ENCODE measurements around the gene C17orf58. TPM values are rescaled to one million over a fixed set of nuclear protein-coding genes. Genes with fewer than 3 reads are reported as not detected.
A peak's percentile ranks its signal among the peaks of the same experiment; 100 is the strongest.

C17orf58 gene
- polyA plus RNA-seq, 3 donors, result 2.9 to 6.7 (median 4.0) TPM

GRCh38 chr17:67999291-67999911 is 3.1 kb upstream of the C17orf58 start:
- H3K4me3 Mint-ChIP-seq, result no peak overlapping the region
- WGBS (ENCODE audit: insufficient coverage), result 100% methylated on average over 1 of the region's 3 CpGs
- TF ChIP-seq CTCF (IDR thresholded peaks at IDR 0.05), result no peak
- Histone ChIP-seq H3K9ac (ENCODE audit: insufficient read depth, low read length, poor library complexity, severe bottlenecking) (no peak overlapping the region), H3K27me3 (ENCODE audit: control insufficient read depth in 2 of 2, insufficient read depth in 2 of 2, low read length in 2 of 2) (peaks cover 24 to 36% of the 10 kb centered on the region in 2 donors), H3K4me3 (replicated peaks in 1 of 3; ENCODE audit: low read depth in 2 of 3, low read length in 3 of 3) (no peak overlapping the region), H3K9me3 (replicated peaks in 1 of 2; ENCODE audit: control insufficient read depth in 1 of 2, insufficient read depth in 1 of 2, low read length in 2 of 2) (no peaks in the 10 kb centered on the region), H3K4me2 (replicated peaks; ENCODE audit: extremely low read depth, low read length, poor library complexity, severe bottlenecking) (no peak overlapping the region), H3K4me1 (ENCODE audit: control insufficient read depth in 1 of 2, insufficient read depth in 2 of 2, low read length in 2 of 2) (peaks cover 18 to 23% of the 10 kb centered on the region in 2 donors), H3K27ac (ENCODE audit: low read depth in 1 of 2, low read length in 2 of 2) (no peak overlapping the region), H2AFZ (ENCODE audit: insufficient read depth, low read depth, low read length, poor library complexity, severe bottlenecking) (no peak overlapping the region), H4K20me1 (ENCODE audit: insufficient read depth, low read length) (no peaks in the 10 kb centered on the region), H3K36me3 (replicated peaks in 1 of 2; ENCODE audit: control insufficient read depth in 1 of 2, insufficient read depth in 2 of 2, low read length in 2 of 2) (no peaks in the 10 kb centered on the region), H3K79me2 (ENCODE audit: insufficient read depth, low read length) (no peaks in the 10 kb centered on the region)
- peaks cover 3 to 4% of the 10 kb centered on the region in 2 donors for H3K36me3 Mint-ChIP-seq
- peaks cover 0 to 14% (median 11%) of the 10 kb centered on the region in 7 donors for H3K9me3 Mint-ChIP-seq
- peaks cover 22% of the 10 kb centered on the region for H3K4me1 Mint-ChIP-seq
- peaks cover 37 to 47% (median 45%) of the 10 kb centered on the region in 3 donors for H3K27me3 Mint-ChIP-seq (ENCODE audit: low read depth in 3 of 3)
- H3K27ac Mint-ChIP-seq, result no peak overlapping the region
- no peak for DNase-seq
- intact Hi-C loops (cut with micrococcal nuclease), result loop anchor here in 1 of 2 donors (10.0 kb wide), 1 partner anchor 1695 kb away; the partner anchor contains the start of gene PRKCA

- Mint-ChIP-seq H3K36me3 (peaks cover 3 to 4% of the 10 kb centered on the region in 2 donors), H3K9me3 (peaks cover 0 to 14% (median 11%) of the 10 kb centered on the region in 7 donors), H3K27me3 (ENCODE audit: low read depth in 3 of 3) (peaks cover 37 to 49% (median 45%) of the 10 kb centered on the region in 3 donors), H3K4me3 (no peak overlapping the region), H3K27ac (peak overlapping the region in 1 of 7 donors; percentile 54), H3K4me1 (peaks cover 26% of the 10 kb centered on the region)
- intact Hi-C loops (cut with micrococcal nuclease), result loop anchor here in 1 of 2 donors (10.0 kb wide), 1 partner anchor 1694 kb away; the partner anchor contains the start of gene PRKCA
- Histone ChIP-seq H4K20me1 (ENCODE audit: insufficient read depth, low read length) (no peaks in the 10 kb centered on the region), H3K4me1 (ENCODE audit: control insufficient read depth in 1 of 2, insufficient read depth in 2 of 2, low read length in 2 of 2) (peaks cover 22 to 28% of the 10 kb centered on the region in 2 donors), H3K9me3 (replicated peaks in 1 of 2; ENCODE audit: control insufficient read depth in 1 of 2, insufficient read depth in 1 of 2, low read length in 2 of 2) (no peaks in the 10 kb centered on the region), H3K27me3 (ENCODE audit: control insufficient read depth in 2 of 2, insufficient read depth in 2 of 2, low read length in 2 of 2) (peaks cover 25 to 36% of the 10 kb centered on the region in 2 donors), H3K4me3 (replicated peaks in 1 of 3; ENCODE audit: low read depth in 2 of 3, low read length in 3 of 3) (no peak overlapping the region), H3K4me2 (replicated peaks; ENCODE audit: extremely low read depth, low read length, poor library complexity, severe bottlenecking) (no peak overlapping the region), H3K27ac (ENCODE audit: low read depth in 1 of 2, low read length in 2 of 2) (no peak overlapping the region), H3K79me2 (ENCODE audit: insufficient read depth, low read length) (no peaks in the 10 kb centered on the region), H3K36me3 (replicated peaks in 1 of 2; ENCODE audit: control insufficient read depth in 1 of 2, insufficient read depth in 2 of 2, low read length in 2 of 2) (no peaks in the 10 kb centered on the region), H3K9ac (ENCODE audit: insufficient read depth, low read length, poor library complexity, severe bottlenecking) (no peak overlapping the region), H2AFZ (ENCODE audit: insufficient read depth, low read depth, low read length, poor library complexity, severe bottlenecking) (no peak overlapping the region)
- no CpG with 5 or more reads among the region's 2 CpGs for WGBS (ENCODE audit: insufficient coverage)
- no peak for DNase-seq
- TF ChIP-seq CTCF (IDR thresholded peaks at IDR 0.05), result no peak
Measured at GRCh38 chr17:67998466-67998865, 2.2 kb upstream of the C17orf58 start.

Data from CD14-positive monocyte (primary cell).